NT2/D1 (cell line): Measurements from ENCODE around the gene NKD1.

Experiments used
- DNase-seq: peaks from one replicate; pipeline ENCODE4 v3.0.0-alpha.2; 2011; ENCODE audit warnings: low read depth, low spot score
- H3K27me3 ChIP-seq: 2 replicates; pipeline ENCODE4 v1.6.0; 2011; ENCODE audit warnings: mild to moderate bottlenecking; ENCODE audit not compliant: insufficient read length, insufficient read depth
- H3K36me3 ChIP-seq: 2 replicates; pipeline ENCODE4 v1.6.1; 2011; ENCODE audit warnings: mild to moderate bottlenecking, low read length, mixed read lengths; ENCODE audit not compliant: insufficient read depth, insufficient read length
- H3K4me1 ChIP-seq: 2 replicates; pipeline ENCODE4 v1.5.1; 2011; ENCODE audit not compliant: insufficient read depth, insufficient read length
- H3K4me3 ChIP-seq: 2 replicates; pipeline ENCODE4 v1.5.1; 2011; ENCODE audit warnings: low read depth; ENCODE audit not compliant: insufficient read length
- H3K9ac ChIP-seq: 2 replicates; pipeline ENCODE4 v1.6.0; 2011; ENCODE audit warnings: low read depth; ENCODE audit not compliant: insufficient read length
- H3K9me3 ChIP-seq: 2 replicates; pipeline ENCODE4 v1.5.1; 2011; ENCODE audit warnings: mild to moderate bottlenecking, low read length; ENCODE audit not compliant: insufficient read depth
- SUZ12 ChIP-seq: IDR thresholded peaks from 2 replicates; pipeline ENCODE4 v1.6.1; 2011; ENCODE audit not compliant: insufficient read length, insufficient read depth; ENCODE audit errors: extremely low read depth
- YY1 ChIP-seq: IDR thresholded peaks from 2 replicates; pipeline ENCODE4 v1.6.1; 2011; ENCODE audit not compliant: insufficient read length, insufficient read depth
- ZNF274 ChIP-seq: IDR thresholded peaks from 2 replicates; pipeline ENCODE4 v1.6.1; 2011; ENCODE audit warnings: mild to moderate bottlenecking, low read depth, low read length

The NKD1 gene

DNA sequence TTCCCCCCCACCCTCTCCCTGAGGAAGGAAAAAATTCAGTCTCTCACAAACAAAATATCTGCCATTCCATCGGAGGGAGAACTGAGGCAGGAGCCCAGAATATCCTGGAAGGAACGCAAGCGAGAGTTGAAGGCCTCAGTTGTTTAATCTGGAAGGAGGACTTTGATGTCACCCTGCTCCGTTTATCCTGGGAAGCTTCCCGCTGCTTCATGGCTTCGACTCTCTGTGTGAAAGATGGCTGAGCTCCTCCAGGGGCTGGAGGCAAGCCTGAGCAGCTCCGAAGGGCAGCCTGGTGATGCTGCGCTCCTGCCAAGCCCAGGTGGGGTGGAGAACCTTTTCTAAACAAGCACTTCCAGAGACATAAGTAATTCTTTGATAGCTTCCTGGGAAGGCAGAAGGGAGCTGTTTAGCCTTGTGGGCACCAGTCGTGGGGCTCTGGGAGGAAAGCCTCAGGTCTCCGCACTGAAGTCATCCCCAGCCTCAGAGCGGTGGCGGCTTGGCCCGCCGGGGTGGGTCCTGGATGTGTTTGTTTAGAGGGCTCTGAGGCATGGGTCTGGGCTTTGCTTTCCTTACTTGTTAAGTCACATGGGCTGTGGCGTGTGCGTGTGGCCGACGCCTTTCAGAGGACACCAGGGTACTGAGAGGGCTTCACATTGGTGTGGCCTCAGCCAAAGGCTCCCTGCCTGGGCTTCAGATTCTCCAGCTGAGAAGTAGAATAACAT, 7.9 kb downstream of the NKD1 start:
- TF ChIP-seq YY1 (no peak), SUZ12 (no peak), ZNF274 (no peak)
- DNase-seq, result no peak
- Histone ChIP-seq H3K4me1 (peaks cover 3% of the 10 kb centered on the region), H3K36me3 (peaks cover 83% of the 10 kb centered on the region), H3K9me3 (no peaks in the 10 kb centered on the region), H3K4me3 (no peak overlapping the region), H3K9ac (no peak overlapping the region), H3K27me3 (no peaks in the 10 kb centered on the region)

DNA sequence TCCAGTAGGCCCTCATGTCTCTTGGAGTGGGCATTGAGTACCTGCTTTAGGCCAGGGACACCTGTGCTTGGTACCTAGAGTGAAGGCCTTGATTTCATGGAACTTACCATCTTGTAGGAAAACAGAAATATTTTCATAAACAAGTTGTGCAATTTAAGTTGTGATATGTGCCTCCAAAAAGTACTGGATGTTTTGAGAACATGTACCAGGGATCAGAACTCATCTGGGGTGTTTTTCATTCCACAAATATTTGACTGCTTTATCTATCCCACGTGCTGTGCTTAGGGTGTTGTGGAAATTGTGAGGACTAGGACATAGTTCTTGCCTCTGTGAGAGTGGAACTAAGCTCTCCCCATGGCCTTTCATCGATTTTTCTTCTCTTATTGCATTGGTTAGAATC, 8.8 kb downstream of the NKD1 start:
- Histone ChIP-seq H3K27me3 (no peaks in the 10 kb centered on the region), H3K9me3 (no peaks in the 10 kb centered on the region), H3K4me1 (peaks cover 3% of the 10 kb centered on the region), H3K36me3 (peaks cover 88% of the 10 kb centered on the region), H3K9ac (no peak overlapping the region), H3K4me3 (no peak overlapping the region)
- no peak for DNase-seq
- TF ChIP-seq SUZ12 (no peak), ZNF274 (no peak), YY1 (no peak)

DNA sequence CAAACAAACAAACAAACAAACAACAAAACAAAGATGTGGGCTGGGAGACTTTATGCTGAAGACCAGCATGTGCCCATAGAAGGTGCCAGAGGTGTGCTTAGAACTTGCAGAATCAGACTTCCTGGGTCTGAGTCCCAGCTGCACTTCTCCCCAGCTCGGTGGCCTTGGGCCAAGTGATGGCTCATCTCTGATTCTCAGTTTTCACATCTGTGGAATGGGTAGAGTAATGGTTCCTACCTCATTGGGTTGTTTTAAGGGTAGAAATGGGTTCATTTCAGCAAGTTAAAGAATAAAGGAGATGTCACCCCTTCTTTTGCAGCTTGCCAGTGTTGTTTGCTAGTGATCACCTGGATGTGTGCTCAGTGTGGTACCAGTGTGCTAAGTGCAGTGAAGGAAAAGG, 10.7 kb downstream of the NKD1 start:
- Histone ChIP-seq H3K9ac (no peak overlapping the region), H3K9me3 (no peaks in the 10 kb centered on the region), H3K4me1 (peaks cover 3% of the 10 kb centered on the region), H3K36me3 (peaks cover 88% of the 10 kb centered on the region), H3K27me3 (no peaks in the 10 kb centered on the region), H3K4me3 (no peak overlapping the region)
- DNase-seq, result no peak
- TF ChIP-seq ZNF274 (no peak), YY1 (no peak), SUZ12 (no peak)

DNA sequence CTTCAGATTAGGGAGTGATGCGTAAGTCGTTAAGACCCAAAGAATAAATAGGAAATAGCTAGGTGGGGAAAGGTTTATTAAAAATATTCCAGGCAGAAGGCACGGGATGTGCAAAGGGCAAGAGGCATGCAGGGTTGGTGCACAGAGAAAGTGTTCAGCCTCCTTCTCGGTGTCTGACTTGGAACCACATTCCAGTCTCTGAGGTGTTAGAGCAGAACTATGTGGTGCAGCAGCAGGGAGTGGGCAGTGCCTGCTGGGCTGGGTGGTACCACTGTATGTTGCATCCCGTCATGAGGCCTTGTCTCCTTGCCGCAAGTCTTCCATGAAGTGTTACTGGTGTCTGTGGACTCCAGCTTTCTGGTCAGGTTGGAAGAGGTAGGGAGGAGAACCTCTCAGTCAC, 11.1 kb downstream of the NKD1 start:
- TF ChIP-seq ZNF274 (no peak), YY1 (no peak), SUZ12 (no peak)
- H3K36me3 ChIP-seq, result peaks cover 88% of the 10 kb centered on the region
- no peaks in the 10 kb centered on the region for H3K9me3 ChIP-seq

DNA sequence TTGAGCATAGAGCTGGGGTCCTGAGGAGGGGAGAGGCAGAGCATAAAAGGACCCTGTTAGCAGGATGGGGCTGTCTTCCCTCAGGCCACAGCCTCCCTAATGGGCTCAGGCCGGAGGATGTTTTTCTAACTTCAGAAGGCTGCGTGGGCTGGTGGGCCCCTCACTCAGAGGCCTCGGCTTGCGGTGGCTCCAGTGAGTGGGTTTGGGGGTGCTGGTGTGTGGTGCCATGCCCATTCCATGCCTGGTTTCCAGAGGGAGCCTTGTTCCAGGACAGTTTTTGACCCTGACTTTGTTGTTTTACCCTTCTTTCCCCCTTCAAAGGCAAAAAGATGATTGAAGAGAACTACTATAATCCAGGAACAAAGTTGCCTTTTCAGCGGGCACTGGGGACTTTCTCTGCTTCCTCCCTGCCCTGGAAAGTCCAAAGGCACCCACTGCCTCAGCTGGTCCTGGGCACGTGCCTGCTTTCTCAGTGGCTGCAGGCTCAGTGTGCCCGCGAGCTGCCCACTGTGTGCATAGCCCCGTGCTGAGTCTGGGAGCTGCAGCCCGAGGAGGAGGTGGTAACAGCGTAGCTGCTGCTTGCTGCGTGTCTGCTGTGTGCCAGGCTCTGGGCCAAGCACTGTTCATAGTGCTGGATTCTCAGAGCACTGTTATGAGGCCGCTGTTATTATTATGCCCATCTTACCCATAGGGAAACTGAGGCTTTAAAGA, 11.8 kb downstream of the NKD1 start:
- TF ChIP-seq ZNF274, result no peak
- no peak for TF ChIP-seq YY1
- TF ChIP-seq SUZ12, result no peak
- Histone ChIP-seq H3K27me3 (no peaks in the 10 kb centered on the region), H3K9me3 (no peaks in the 10 kb centered on the region), H3K9ac (no peak overlapping the region), H3K4me1 (peaks cover 3% of the 10 kb centered on the region), H3K4me3 (no peak overlapping the region), H3K36me3 (peaks cover 88% of the 10 kb centered on the region)
- no peak for DNase-seq

More for the DNA sequence above, 11.1 kb downstream of the NKD1 start:
- Histone ChIP-seq H3K9ac (no peak overlapping the region), H3K27me3 (no peaks in the 10 kb centered on the region), H3K4me3 (no peak overlapping the region), H3K4me1 (peaks cover 3% of the 10 kb centered on the region)
- DNase-seq, result no peak

DNA sequence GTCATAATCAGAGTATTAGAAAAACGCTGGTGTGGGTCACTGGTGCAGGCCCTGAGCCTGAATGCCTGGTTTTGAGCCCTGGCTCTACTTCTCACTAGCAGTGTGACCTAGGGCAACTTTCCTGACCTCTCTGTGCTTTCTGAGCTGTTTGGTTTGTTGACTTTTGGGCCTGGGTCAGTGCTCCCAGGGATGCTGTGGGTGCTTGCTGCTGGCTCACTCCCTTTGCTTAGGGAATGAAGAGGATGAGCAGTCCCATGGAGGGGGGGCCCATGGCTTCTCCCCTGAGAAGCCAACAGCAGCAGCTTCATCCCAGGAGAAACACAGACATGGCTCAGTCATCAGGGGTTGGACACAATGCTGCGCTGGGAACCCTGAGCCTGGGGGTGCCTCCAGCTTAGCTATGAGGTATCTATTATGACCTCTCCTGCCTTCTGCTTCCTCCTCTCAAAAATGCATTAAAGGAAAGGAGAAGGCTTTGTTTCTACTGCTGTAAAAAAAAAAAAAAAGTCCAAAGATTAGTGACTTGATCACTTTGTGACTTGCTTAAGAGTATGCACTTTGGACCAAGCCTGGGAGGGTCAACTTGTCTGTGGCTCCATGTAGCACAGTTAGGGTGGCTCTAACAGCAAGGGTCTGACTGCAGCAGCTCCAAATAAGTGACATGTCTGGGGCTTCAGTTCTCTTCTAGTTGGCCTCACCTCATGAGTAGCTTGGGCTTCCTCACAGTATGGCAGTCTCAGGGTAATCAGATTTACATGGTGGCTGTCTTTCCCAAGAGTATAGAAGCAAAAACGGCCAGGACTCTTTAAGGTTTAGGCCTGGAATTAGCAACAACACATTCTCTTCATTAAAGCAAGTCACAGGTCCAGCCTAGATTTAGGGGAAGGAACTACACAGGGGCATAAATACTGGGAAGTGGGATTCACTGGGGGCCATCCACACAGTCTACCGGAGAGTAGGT, 13.0 kb downstream of the NKD1 start:
- Histone ChIP-seq H3K4me1 (no peaks in the 10 kb centered on the region), H3K36me3 (peaks cover 85% of the 10 kb centered on the region), H3K4me3 (no peak overlapping the region), H3K27me3 (no peaks in the 10 kb centered on the region), H3K9ac (no peak overlapping the region), H3K9me3 (no peaks in the 10 kb centered on the region)
- TF ChIP-seq ZNF274 (no peak), SUZ12 (no peak), YY1 (no peak)
- DNase-seq, result no peak

DNA sequence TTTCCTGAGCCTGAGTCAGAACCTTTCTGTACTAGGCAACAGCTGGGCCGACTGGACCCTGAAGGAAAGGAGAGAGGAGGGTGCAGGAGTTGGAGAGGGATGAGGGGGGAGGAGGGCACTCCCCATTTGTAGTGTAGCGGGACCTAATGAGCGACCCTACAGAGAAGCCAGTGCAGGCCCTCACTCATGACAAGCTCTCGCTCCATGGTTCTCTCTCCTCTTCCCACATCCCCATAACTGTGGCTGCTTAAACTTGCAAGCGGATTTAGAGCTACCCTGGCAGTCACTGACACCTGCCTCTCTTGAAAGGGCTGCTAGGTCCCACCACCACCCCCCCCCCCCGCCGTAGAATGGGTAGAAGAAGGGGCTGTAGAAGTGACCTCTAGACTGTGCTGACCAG, 14.5 kb downstream of the NKD1 start:
- Histone ChIP-seq H3K9me3 (no peaks in the 10 kb centered on the region), H3K4me1 (no peaks in the 10 kb centered on the region)
- TF ChIP-seq YY1 (no peak), SUZ12 (no peak), ZNF274 (no peak)

More for the DNA sequence above, 14.5 kb downstream of the NKD1 start:
- H3K9ac ChIP-seq, result no peak overlapping the region
- H3K4me3 ChIP-seq, result no peak overlapping the region
- peaks cover 89% of the 10 kb centered on the region for H3K36me3 ChIP-seq
- no peak for DNase-seq
- H3K27me3 ChIP-seq, result no peaks in the 10 kb centered on the region
